ENCODE measurements around the gene C1QB.

Gene C1QB, protein sequence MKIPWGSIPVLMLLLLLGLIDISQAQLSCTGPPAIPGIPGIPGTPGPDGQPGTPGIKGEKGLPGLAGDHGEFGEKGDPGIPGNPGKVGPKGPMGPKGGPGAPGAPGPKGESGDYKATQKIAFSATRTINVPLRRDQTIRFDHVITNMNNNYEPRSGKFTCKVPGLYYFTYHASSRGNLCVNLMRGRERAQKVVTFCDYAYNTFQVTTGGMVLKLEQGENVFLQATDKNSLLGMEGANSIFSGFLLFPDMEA

DNA sequence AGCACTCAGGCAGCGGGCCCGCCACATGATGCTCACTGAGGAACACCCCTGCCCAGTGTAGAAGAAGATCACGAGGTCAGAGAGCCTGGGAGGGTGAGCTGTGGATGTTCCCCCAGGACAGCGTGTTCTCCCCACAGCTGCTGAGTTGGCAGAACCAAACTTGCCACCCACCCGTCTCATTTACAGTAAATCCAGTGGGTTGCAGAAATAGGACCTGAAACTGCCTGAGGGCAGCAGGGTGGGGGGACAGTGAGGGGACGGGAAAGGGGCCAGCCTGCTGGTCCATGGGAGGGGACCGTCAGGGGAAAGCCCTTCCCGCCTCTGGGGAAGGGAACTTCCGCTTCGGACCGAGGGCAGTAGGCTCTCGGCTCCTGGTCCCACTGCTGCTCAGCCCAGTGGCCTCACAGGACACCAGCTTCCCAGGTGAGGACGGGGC lies at the start of gene C1QB:
Gene C1QB (plus strand): TSS at position 356 of the 436 bp plus-strand sequence. CDS start 6,227 bp downstream, outside the sequence.
- no peak for DNase-seq (ENCODE audit: low read depth, low spot score)
- H3K27ac ChIP-seq: no peak within 1 kb of the TSS

DNA sequence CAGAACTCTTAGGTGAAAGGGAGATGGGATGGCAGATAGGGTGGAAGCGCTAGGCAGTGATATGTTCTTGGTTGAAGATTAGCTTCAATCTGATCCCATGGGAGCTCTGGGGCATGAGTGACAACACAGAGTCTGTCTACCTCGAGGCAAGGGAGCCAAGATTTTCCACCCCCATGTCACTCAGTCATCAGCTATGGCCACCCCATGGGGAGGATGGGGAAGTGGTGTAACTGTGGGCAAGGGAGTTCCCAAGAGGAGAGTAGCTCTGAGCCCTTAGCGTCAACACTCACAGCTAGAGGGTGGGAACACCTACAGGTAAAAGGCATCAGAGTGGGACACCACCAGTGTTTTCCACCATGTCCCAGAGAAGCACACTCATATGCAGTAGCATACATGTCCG lies 46.9 kb upstream of the C1QB start:
- no peak for DNase-seq (ENCODE audit: low read depth, low spot score)
- H3K27ac ChIP-seq: no peak overlapping the region

DNA sequence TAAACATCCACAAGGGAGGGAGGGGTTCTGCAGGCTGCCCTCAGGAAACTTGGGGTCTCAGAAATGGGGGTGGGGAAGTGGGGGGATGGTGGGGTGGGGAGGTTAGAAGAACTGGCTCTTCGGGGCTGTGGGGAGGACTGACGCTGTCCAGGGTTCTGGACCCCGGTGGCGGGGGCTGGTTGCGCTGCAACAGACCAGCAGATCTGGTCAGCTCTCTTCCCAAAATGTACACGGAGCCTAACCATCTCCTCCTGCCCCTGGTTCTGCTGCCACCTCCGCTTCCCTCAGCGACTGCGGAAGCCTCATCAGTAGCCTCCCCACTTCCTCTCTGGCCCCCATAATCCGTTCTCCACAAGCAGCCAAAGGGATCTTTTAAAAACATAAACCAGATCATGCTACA lies 45.9 kb upstream of the C1QB start:
- DNase-seq (ENCODE audit: low read depth, low spot score): no peak
- H3K27ac ChIP-seq: no peak overlapping the region

DNA sequence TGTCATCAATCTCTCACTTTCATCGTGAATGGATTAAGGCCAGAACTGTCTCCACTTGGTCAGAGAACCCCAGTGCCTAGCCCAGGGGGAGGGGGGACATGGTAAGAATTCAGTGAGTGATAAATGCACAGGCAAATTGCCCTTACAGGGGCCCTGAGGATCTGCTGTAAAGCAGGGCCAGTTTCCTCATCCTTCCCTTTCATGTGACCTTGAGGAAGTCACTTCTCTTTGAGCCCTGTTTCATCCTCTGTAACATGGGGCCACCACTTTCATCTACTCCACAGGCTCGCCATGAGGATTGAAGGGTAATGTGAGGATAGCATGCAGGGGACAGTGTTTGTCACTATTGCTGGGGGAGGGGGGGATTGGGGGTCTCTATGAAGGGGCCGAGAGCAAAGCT lies 44.7 kb upstream of the C1QB start:
- DNase-seq (ENCODE audit: low read depth, low spot score): no peak
- no peak overlapping the region for H3K27ac ChIP-seq

DNA sequence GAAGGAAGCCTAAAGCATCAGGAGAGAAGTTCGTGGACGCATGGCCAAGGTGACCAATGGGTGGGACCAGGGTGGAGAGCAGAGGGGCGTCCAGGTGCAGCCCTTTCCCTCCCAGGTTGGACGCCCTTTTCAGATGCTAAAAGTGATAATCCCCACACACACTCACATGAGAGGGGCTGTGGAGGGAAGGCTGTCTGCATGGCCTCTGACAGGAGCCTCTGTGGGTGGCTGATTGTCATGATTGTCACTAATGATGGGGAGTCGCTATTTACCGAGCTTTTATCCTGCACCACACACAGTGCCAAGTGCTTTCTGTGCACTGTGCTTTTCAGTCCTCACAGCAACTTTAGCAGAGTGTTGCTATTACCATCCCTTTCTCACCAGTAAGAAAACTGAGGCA lies 43.7 kb upstream of the C1QB start:
- DNase-seq (ENCODE audit: low read depth, low spot score): no peak
- no peak overlapping the region for H3K27ac ChIP-seq

DNA sequence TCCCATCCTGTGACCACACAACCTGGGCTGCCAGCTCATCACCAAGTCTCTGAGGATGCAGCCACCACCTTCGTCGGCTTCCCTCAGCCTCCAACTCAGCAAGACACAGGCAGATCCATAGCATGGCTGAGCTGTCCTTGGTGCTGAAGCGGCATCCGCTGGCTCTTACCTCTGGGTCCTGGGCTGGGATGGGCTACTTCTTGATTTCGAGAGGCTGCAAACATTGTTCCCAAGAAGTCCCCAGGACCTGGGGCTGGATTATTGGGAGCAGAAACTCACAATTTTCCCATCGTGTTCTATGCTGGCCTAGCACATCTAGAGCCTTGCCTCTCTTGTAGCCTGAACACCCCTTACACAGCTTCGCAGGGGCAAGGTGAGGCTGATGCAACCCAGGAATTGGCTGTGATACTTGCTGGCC lies 41.5 kb upstream of the C1QB start:
- H3K27ac ChIP-seq: no peak overlapping the region
- DNase-seq (ENCODE audit: low read depth, low spot score): no peak

DNA sequence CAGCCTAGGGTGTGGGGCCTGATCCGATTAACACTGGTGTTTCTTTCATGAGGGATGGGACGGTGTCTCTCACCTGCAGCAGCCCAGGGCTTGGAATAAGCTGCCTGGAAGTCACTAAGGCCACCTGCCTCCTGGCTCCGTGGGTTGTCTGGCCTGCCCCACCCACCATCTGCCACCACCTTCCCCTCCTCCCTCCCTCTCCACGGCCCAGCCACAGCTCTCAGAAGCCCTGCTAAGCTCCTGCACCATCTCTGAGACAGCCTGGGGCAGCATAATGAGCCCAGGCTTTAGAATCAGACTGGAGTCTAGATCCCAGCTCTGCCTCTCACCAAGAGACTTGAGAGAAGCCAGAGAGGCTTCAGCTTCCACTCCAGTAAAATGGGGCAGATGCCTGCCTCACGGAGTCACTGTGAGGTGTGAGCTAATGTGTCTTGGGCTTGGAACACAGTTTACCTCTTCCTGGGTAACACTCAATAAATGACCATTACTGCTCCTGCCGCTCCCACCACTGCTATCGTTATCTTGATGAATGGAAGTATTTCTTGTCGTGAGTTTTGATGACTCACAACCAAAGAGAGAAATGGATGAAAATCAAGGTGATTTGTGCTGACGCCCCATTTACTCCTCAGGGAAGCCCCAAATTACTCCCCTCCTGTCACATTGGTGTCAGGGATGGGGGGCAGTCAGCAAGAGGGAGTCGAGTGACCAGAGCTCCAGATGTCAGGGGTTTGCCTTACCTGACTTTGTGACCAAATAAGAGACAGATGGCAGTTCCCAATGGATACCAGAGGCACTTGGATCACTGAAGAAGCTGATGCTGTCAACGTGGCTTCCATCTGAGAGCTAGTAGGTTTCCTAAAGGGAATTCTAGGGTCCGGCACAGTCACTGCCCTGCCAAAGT lies 40.1 kb upstream of the C1QB start:
- no peak for DNase-seq (ENCODE audit: low read depth, low spot score)
- H3K27ac ChIP-seq: no peak overlapping the region

DNA sequence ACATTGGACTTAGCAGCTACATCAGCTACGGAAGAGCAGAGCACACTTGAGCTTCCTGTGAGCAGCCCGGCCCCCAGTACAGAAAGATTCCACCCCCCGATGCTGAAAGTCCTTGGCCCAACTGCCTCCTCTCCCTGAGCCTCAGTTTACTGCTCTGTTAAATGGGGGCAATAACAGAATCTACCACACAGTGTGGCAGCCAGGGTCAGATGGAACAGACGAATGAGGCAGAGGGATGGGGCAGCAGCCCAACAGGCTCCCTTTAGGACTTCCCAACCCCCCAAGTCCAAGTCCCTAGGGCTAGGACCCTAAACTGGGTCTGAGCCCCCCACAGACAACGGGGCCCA lies 39.5 kb upstream of the C1QB start:
- no peak for DNase-seq (ENCODE audit: low read depth, low spot score)
- no peak overlapping the region for H3K27ac ChIP-seq

DNA sequence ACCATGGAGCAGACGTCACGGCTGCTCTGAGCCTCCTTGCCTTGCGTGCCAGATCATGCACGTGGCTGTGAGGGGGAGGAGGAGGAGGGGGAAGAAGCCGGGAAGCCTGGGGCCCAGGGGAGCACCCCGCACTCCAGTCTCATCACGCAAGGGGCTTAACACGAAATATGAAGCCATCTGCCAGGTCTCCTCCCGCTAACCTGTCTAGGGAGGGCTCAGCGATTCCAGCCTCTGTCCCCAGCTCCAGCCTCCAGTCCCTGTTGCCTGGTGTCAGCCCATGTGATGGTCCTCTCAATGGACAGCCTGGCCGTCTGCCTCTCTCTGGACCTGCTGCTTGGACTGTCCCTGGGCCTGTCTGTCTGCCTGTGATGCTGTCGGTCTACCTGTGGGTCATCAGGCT lies 39.1 kb upstream of the C1QB start:
- DNase-seq (ENCODE audit: low read depth, low spot score): no peak
- H3K27ac ChIP-seq: no peak overlapping the region

DNA sequence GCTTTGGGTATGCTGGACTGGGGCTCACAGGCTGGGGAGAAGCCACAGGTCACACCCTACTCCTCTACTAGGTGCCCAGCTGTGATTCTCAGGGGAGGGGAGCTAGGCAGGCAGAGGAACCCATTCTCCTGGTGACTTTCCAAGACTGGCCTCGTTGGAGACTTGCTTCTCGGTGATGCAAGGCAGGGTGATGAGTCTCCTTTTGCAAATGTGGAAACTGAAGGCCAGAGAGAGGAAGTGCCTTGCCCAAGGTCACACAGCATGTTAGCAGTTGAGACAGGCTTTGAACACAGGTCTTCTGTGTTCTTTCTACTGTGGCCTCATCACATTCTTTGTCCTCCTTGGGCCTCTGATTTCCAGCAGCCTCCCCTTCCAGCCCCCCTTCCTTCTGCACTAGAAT lies 37.1 kb upstream of the C1QB start:
- no peak for DNase-seq (ENCODE audit: low read depth, low spot score)
- no peak overlapping the region for H3K27ac ChIP-seq

DNA sequence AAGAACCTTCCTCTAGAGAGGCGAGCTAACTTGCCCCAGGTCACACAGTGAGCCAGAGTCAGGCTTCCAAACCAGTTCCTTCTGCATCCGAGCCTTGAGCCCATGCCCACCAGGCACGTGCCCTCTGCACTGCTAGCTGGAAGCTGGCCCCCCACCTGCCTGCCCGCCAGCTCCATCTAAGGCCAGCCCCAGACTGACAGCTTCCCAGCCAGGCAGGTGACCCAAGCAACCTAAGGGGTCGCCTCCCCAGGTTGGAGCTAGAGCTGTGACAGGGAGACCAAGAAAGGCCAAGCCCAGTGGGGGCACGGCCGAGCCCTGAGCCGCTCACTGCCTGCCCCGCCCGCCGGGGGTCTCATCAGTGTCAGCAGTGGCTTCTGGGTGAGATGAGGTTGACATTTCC lies 36.5 kb upstream of the C1QB start:
- DNase-seq (ENCODE audit: low read depth, low spot score): no peak
- H3K27ac ChIP-seq: no peak overlapping the region

DNA sequence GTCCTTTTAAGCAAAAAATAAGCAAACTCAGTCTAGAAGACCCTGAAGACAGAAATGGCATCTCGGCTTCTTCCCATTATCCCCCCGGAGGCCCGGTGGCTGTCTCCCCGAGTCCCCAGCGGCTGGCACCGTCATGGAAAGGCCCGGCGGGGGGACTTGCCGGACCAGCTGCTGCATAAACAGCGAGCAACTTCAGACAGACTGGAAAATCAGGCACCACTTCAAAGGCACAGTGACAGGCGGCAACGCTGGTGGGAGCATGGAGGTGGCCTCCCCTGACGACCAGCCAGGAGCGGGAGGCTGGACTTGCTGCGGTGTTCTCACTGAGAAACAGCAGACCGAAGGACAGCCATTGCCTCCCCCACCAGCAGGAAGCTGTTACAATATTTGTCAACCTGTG lies 35.0 kb upstream of the C1QB start:
- no peak for DNase-seq (ENCODE audit: low read depth, low spot score)
- H3K27ac ChIP-seq: no peak overlapping the region

DNA sequence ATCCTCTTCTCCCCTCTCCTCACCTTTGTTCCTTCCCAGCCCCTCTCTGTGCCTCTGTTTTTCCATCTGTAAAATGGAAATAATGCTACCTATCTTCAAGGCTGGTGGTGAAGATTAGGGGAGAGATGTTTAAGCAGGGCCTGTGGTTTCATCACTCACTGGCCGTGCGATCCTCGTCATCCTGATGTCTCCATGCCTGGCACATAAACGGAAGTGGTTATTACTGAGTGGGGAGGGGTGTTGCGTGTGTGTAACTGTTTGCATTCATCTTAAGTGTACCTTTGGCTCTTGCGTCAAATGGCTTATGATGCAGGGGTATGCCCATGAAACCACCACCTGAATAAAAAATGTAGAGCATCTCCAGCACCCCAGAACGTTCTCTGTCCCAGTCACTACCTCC lies 33.8 kb upstream of the C1QB start:
- H3K27ac ChIP-seq: no peak overlapping the region
- no peak for DNase-seq (ENCODE audit: low read depth, low spot score)

DNA sequence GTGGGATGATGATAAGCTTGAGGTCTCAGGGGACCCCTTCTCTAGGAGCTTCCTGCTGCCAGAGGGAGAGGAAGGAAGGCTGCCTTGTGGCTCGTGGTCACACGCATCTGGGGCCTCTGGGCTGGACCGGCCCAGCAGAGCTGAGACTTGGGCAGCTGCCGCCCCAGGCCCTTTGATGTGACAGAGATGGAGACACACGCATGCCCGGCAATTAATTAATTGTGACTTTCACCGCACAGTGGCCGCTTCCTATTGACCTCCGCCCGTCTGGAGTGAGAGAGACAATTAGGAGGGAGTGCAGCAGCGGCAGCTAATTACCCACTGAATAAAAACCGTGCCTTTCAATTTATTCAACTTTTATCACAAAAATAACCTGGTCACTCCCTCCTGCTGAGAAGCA lies 33.2 kb upstream of the C1QB start:
- no peak overlapping the region for H3K27ac ChIP-seq
- DNase-seq (ENCODE audit: low read depth, low spot score): no peak

DNA sequence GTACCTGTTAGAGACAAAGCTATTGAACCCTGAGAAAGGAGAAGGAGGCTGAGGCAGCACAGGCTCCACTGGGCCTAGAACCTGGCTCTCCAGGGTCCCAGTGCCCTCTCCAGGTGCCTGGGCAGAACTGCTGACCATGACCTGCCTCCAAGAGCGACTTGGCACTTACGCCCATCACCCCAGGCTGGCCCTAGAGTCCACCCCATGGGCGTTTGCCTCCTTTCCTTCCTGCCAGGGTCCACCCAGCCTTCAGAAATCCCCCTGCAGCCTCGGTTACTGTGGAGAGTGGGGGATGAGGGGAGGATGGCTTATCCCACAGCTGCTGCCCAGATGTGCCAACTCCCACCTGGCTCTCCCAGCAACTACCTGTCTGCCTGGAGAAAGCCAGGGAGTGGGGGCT lies 31.3 kb upstream of the C1QB start:
- no peak overlapping the region for H3K27ac ChIP-seq
- DNase-seq (ENCODE audit: low read depth, low spot score): no peak

DNA sequence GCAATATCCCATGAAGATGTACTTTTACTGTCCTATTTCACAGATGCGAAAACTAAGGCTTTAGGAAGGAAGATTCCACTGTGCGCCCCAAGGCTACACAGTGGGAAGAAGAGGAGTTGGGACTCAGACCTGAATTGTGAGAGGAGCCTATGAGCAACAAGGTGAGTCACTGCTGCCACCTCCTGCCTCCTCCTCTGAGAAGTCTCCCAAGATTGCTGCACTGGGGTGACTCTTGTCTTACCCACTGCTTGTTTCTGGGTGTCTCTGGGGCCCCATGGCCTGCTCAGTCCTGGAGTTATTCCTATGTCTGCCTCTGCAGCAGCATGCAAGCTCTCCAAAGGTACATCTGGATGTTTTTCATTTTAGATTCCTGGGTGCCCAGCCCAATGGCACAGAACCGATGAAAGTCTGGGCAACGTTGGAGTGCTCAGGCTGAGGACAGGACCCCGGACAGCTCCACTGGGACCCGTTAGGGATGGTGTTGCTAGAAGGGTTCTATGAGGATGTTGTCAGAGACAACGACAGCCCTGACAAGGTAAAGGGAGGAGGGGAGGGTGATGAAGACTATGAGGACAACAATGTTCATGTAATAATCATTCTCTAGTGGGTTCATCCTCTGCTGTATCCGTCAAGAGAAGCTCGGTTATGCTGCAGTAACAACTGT lies 27.6 kb upstream of the C1QB start:
- DNase-seq (ENCODE audit: low read depth, low spot score): no peak
- no peak overlapping the region for H3K27ac ChIP-seq

DNA sequence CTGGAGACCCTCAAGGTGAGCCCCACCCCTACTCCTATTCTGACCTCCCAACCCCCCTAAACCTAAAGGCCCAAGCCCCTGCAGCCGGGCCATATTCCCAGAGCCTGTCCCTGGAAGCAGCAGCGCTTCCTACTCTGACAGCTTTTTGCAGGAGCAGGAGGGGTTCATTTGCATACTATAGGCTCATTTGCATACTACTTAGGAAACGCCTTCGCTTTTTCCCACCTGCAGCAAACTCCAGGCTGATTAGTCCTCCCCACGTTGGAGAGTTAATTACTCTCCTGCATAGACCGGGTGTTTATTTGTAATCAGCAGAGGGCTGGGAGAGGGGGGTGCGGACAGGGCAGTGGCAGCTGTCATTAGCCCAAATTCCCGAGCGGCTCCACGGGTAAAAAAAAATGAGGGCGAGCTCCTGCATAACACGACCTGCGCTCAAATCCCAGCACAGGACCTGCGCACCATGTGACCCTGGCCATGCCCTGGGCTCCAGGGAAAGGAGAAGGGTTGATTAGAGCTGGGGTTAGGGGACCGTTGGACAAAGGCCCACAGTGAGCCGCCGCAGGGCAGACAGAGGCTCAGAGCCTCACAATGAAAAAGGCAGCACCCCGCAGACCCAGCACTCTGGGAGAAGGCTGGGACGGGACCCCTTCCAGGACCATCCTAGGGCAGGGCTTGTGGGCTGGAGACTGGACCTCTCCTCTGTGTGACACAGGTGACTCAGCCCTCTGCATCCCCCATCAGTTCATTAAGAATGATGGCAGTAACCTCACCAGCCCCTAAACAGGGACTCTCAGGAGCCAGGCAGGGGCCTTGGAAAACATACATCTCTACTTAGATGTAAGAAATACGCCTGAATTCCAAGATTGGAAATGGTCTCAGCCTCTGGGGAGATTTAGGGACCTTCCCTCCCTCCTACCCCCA lies 26.5 kb upstream of the C1QB start:
- no peak overlapping the region for H3K27ac ChIP-seq
- DNase-seq (ENCODE audit: low read depth, low spot score): no peak

DNA sequence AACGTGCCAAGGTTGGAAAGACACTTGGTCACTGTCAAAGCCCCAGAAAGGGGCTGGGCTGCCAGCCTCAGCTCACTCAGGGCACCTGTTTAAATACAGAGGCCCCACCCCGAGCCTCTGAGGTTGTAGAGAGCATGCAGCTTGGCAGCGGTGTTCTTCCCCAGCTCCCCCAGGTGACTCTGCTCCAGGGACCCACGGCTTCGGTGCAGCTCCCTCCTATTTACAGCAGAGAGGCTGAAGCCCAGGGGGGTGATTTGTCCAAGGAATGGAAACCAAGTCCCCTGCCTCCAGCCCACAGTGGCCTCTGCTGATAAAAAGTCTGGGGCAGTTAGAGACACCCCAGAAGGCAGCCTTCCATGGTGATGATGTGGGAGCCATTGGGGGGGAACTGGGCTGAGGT lies 25.7 kb upstream of the C1QB start:
- DNase-seq (ENCODE audit: low read depth, low spot score): no peak
- H3K27ac ChIP-seq: no peak overlapping the region

DNA sequence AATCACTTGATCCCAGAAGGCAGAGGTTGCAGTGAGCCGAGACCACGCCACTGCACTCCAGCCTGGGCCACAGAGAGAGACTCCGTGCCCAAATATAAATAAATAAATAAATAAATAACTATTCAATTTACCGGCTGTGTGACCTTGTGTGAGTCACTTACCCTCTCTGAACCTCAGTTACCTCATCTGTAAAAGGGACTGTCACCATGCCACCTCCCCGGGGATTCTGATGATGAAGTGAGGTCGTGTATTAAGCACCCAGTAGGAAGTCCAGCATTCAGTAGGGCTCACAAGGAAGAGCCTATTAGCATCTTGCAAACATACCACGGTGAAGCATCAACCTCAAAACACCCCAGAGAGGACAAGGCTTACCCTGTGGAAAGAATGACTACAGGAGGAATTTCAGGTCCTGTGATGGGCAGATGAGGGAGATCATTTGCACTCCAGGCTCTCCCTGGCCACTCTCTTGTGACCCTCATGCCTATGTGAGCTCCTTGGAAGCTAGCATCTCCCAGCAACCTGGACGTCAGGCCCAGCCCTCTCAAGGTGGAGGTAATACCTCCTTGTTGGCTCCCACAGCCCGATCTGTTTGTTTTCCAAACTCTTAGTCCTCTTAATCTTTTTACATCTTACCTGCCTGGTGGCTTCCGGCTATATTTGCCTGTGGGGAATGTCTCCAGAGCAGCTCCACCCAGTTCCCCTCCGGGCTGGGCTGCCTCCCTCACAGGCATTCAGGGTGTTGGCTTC lies 24.2 kb upstream of the C1QB start:
- no peak for DNase-seq (ENCODE audit: low read depth, low spot score)

DNA sequence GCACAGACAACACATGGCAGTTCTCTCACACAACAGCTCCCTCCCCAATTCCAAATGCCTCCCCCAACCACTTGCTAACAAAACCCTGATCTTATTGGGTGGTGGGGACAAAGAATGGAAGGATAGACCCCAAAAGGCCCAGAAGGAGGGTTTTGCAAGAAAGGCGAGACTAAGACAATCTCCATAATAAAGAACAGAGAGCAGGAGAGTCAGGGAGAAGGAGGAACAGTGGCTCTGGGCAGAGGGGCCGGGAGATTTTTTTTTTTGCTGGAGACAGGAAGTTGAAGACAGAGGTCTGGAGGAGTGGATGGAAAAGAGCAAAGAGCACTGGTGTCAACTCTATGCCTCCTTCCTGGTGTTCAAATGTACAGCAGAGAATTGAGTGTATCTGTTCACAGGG lies 23.1 kb upstream of the C1QB start:
- DNase-seq (ENCODE audit: low read depth, low spot score): no peak
- no peak overlapping the region for H3K27ac ChIP-seq

More for the DNA sequence above, 24.2 kb upstream of the C1QB start:
- H3K27ac ChIP-seq: no peak overlapping the region

All from epithelial cell of prostate (primary cell).